DMS53 treated with DMSO at 0.1 percent for 48 hours (cell line): ENCODE data around the gene MYL9.
"Not testable (repeated sequence)": the region's sequence is repeated elsewhere in the genome, so short reads cannot be mapped to it uniquely, and the experiment has no call there.

Experiments used
- DNase-seq: peaks from one replicate; lab custom pipeline; 2025; ENCODE audit not compliant: unreplicated experiment; lab: John Stamatoyannopoulos, UW

The MYL9 gene

DNA sequence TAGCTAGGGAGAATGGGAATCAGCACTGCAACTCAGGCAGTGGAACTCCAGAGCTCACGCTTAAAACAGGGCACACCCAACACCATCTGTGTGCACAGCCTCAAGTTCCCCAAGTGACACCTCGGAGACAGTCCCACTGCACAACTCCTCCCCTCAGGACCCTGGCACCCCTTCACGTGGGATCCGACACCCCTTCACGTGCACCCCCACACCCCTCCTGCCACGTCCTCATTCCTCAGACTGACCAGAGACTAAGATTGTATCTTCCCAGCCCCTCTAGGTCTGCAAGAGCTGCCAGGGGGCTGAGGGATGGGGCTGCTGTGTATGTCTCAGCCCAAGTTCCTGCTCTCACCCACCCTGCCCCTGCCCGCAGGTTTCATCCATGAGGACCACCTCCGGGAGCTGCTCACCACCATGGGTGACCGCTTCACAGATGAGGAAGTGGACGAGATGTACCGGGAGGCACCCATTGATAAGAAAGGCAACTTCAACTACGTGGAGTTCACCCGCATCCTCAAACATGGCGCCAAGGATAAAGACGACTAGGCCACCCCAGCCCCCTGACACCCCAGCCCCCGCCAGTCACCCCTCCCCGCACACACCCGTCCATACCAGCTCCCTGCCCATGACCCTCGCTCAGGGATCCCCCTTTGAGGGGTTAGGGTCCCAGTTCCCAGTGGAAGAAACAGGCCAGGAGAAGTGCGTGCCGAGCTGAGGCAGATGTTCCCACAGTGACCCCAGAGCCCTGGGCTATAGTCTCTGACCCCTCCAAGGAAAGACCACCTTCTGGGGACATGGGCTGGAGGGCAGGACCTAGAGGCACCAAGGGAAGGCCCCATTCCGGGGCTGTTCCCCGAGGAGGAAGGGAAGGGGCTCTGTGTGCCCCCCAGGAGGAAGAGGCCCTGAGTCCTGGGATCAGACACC is 7.6 kb downstream of the MYL9 start:
- no peak for DNase-seq

DNA sequence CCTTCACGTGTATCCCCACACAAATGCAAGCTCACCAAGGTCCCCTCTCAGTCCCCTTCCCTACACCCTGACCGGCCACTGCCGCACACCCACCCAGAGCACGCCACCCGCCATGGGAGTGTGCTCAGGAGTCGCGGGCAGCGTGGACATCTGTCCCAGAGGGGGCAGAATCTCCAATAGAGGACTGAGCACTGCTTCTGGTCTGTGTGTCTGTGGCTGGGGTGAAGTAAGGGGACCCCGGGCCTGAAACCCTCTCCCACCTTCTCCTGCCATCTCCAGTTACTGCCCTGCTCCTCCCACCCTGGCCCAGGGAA is 8.3 kb downstream of the MYL9 start:
- DNase-seq: no peak

DNA sequence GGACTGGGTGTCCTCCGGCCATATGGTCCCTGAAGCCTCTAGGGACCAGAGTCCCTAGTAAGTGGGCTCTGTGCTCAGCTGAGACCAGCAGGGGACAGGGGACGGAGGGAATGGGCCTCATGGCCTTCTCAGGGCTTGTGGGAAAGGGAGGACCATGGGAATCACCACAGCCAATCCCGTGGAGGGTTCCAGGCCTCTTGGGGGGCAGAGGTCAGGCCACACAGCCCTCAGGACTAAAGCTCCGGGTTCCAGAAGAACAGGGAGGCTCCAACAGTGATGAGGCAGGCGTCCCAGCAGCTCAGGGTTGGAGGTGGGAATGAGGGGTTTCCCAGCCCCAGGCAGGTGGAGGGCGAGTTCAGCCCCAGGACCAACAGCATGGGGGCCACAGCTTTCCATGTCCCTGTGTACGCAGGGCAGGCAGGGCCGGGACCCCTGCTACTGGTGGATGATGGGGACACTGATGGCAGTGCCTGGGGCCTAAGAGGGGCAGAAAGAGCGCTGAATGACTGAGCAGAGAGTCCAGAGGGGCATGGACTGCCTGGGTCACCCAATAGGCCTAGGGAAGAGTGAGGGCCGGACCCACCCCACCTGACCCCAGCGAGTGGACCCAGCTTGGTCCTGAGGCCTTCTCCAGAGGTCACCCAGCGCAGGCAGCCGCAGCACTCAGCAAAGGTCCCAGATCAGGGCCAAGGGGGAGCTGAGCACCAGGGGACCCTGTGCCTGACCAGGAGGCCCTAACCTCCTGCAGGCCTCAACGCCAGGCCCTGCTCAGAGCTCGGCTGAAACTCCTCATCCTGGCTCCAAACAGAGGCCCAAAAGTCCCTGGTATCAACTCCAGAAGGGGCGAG is 8.8 kb downstream of the MYL9 start:
- no peak for DNase-seq

DNA sequence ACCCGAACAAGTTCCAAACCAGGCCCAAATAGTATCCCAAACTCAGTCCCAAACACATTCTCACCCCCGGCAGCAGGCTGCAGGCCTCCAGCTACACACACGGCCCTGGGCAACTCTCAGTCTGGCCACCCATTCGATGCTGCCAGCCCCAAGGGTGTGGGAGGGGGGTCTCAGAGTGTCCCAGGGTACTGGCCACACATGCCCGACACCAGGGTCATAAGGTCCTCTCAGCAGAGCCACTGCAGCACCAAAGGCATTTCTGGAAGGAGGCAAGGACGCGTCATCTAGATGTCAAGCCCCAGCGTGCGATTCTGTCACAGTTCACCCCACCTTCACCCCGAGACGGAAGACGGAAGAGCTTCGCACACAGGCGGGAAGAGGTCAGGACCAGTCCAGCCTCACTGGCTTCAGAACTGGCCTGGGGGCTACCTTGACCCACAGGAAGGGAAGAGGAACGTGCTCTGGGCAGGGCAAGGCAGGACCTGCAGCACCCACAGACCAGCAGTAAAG is 9.5 kb downstream of the MYL9 start:
- no peak for DNase-seq

DNA sequence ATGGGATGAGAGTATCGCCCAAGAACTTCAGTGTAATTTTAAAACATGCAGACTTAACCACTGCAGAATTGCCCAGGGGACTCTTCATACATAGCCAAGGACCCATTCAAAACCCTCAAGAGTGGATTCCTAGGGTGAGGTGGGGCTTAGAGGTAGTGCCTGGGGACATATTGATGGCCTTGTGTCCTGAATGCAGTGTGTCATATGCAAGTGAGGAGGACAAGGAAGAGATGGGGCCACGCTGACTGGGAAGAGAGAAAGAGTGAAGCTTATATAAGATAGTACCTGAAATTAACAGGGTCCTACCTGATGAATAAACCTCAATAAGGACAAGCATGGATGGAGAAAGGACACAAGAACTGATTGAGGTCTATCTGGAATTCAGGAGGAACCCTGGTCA is 13.9 kb downstream of the MYL9 start:
- DNase-seq: no peak

DNA sequence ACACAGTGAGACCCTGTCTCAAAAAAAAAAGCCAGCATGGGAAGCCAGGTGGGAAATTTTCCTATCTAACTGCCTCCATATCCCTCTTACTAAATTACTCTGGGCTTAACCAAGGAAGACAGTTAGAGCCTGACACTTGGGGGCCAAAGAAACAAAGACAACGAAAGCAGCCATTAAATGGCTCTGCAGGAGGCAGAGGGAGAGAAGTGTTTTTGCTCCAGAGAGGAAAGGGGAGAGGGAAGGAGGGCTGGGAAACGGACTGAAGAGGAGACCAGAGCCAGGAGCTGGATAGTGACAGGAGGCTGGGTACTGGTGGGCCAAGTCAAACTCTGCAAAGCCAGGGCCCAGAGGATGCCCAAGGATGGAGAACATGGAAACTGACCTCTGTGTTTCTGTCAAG is 21.4 kb downstream of the MYL9 start:
- DNase-seq: no peak

DNA sequence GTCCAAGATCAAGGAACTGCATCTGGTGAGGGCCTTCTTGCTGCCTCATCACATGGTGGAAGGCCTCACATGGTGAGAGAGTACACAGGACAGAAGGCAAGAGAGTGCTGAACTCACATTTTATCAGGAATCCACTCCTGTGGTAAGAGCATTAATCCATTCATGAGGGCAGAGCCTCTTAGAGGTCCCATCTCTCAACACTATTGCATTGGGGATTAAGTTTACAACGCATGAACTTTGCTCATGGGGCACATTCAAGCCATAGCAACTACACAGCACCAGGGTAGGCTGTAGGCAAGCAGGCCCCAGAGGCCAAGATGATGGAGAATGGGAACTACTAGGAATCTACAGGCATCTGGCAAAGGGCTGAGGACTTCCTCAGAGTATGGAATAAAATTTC is 22.1 kb downstream of the MYL9 start:
- no peak for DNase-seq

DNA sequence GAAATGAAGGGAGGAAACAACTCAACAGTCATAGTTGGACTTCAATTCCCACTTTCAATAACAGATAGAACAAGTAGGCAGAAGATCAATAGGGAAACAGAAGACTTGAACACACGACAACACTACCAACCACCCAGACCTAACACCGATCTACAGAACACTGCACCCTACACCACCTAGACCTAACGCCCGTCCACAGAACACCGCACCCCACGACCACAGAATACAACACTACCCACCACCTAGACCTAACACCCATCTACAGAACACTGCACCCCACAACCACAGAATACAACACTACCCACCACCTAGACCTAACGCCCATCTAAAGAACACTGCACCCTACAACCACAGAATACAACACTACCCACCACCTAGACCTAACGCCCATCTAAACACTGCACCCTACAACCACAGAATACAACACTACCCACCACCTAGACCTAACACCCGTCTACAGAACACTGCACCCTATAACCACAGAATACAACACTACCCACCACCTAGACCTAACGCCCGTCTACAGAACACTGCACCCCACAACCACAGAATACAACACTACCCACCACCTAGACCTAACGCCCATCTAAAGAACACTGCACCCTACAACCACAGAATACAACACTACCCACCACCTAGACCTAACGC is 22.9 kb downstream of the MYL9 start:
- not testable (repeated sequence) for DNase-seq

DNA sequence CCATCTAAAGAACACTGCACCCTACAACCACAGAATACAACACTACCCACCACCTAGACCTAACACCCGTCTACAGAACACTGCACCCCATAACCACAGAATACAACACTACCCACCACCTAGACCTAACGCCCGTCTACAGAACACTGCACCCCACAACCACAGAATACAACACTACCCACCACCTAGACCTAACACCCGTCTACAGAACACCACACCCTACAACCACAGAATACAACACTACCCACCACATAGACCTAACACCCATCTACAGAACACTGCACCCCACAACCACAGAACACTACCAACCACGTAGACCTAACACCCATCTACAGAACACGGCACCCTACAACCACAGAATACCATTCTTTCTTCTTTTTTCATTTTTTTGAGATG is 23.4 kb downstream of the MYL9 start:
- not testable (repeated sequence) for DNase-seq

DNA sequence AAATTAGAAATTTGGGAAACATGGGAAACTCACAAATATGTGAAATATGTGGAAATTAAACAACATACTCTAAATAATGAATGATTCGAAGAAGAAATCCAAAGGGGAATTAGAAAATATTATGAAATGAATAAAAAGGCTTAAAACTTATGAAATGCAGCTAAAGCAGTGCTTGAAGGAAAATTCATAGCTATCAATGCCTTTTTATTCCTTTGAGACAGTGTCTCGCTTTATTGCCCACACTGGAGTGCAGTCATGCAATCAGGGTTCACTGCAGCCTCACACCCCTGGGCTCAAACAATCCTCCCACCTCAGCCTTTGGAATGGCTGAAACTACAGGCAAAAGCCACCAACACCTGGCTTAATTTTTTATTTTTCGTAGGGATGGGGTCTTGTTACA is 24.2 kb downstream of the MYL9 start:
- no peak for DNase-seq

DNA sequence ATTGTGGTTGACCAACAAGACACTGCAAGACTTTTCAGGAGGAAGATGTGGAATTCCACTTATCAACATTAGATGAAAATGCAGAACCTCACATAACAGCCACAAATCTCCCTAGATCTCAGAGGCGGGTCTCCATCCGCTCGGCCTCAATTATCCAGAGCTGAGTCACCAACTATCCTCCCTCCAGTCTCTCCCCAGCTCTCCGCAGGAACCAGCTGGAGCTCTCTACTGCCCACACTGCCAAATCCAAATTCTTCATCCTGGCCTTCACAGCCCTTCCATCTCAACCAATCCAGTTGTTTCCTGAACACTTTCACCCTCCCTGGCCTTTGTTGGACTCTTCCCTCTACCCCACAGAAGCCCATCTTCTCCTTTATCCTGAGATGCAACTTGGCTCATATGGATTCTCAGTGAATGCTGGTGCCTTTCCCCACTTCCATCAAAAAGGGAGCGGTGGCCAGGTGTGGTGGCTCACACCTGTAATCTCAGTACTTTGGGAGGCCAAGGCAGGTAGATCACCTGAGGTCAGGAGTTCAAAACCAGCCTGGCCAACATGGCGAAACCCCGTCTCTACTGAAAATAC is 28.6 kb downstream of the MYL9 start:
- DNase-seq: no peak

DNA sequence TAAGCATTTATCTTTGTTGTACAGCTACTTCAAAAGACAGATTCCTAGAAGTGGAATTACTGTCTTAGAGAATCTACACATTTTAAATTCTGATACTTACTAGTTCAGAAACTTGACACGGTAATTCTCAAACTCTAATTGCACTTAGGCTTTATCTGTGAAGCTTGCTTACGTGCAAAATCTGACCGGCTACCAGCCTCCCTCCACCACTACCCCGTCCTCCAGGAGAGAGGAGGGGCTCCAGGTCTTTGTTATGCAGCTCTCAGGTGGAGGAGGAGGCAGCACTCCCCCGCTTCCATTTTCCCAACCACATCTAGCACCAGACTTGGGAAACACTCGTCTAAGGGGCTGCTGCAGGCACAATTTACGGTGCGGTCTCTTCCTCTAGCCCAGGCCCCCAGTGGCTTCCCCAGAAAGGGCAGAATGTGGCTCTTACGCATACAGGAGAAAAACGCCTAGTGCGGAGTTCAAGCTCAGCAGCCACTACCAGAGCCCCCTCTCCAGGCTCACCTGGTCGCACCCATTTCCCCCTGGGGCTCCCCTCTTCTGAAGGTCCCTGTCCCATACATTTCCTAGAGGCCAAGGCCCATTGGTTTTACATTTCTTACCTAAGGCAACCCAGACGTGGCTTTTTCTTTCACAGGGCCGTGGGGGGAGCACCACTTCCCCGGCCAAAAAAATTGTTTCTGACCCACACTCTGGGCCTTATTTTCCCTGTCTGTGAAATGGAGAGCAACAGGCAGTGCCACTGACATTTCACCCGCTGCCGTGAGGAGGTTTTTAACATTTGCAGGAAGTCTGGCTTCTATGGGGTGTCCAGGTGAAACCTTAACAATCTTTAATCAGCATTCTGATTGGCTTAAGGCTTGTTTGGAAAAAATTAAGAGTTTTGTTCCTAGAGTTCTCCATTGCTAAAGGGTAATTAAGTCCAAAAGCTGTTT is 30.5 kb downstream of the MYL9 start:
- no peak for DNase-seq

DNA sequence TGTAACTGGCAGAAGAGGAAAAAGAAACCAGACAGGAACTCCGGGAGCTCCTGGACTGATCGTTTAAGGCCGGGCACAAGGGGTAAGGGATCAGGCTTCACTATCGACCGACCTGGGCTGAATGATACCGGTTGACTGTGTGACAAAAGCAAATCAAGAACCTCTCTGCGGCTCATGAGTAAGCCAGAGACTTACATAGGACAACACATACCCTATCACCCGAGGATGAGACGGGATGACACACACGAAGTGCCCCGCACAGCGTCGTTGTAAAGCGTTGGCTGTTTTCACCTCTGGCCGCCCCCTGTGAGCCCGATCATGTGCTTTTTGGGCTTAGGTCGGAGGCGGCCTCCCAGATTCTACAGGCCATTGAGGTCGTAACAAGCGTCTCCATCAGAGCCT is 31.4 kb downstream of the MYL9 start:
- peak; percentile 56 for DNase-seq

DNA sequence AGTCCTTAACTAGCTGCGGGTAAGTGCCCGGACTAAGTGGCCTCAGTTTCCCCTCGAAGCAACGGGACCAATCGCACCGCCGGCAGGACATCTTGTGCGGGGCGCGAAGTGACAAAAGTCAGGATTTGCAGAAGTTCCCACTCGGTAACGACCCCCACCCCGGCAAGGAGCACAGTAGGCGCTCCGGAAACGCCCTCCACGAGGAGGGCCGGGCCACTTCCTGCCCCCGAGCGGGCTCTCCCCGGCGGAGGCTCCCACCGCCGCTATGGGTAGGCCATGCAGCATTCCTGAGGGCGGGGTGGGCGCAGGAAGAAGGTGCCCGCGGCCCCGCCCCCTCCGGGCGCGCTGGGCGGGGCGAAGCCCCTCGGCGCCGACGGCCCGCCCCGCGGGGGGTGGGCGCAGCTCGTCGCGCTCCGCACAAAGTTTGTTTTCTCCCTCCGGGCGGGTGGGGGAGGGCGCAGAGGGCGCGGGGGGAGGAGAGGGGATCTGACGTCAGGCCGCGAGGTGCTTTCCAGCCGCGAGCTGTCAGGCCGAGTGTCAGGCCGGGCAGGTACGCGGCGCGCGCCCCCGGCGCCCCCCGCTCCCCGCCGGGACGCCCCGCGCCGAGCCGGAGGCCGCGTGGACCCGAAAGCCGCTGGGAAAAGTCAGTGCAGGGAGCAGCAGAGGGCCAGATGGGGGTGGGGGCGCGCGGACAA is 31.9 kb downstream of the MYL9 start, which contains the start of gene TGIF2:
Gene TGIF2 (plus strand): TSS at position 495 of the 695 bp plus-strand sequence. CDS start 5,178 bp downstream, outside the sequence.
- DNase-seq: peak; percentile 68

DNA sequence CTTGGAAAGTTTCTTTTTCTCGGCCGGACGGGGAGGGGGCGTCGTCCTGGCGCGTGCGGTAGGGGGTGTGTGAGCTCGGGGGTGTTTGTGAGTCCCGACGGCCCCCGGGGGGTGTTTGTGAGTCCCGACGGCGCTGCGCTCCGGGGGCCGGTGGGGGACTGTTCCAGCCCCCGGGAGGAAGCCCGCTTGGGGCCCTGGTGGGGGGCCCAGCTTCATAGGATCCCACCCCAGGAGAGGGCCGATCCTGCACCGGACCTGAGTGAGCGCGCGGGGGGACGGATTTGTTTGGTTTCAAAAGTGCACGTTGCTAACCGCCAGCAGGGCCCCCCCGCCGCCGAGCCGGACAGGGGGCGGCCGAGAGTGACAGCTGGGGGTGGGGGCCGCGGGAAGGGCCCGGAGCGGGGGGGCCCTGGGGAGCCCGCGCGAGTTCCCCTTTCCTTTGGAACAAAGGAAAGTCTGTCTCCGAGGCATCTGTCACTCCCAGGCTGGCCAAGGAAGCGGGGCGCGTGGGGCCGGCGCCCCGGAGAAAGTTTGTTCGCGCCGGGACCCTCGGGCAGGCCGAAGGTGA is 32.6 kb downstream of the MYL9 start:
- no peak for DNase-seq

DNA sequence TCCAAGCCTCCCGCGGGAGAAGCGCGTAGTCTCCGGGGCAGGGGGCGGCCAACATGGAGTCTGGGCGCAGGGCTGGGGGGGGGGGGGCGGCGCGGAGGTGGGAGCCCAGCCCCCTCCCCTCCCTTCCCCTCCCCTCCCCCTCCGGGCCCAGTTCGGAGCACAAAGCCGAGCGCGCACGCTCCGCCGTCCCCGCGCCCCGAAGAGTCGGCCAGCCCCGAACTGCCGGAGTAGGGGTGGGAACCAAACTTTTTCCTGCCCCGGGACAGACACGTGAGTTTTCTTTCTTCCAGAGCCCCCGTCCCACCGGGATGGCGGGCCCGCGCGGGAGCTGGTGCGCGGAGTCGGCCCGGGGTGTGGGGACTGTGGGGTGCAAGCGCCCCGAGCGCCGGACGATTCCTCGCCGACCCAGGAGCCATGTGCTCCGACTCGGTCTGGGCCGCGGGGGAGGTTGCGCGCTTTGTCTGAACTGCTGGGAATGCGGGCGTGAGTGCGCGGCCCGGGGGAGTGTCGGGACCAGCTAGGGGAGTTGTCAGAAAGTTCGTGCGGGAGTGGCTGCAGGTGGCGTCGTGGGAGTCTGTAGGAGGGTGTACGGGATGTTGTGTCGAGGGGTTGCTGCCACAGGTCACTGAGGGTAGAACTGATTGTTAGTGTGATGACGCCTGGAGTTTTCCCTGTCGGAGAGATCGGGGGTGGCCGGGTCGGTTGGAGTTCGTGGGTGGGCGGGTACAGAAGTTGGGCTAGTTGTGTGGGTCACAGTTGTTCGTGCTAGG is 33.2 kb downstream of the MYL9 start:
- DNase-seq: peak; percentile 45

DNA sequence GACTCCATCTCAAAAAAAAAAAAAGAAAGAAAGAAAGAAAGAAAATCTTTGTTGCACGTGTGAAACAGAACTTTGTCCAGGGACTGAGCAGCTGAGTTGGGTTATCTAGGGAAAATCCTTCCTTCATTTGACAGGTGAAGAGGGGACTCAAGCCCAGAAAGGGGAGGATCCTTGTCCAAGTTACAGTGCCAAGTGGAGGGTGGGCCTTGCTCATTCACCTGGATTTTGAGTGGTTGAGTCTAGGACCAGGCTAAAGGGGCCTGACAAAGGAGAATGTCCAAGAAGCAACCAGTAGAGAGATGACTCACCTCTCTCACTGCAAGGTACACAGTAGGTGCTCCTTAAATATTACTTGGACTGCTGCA is 34.7 kb downstream of the MYL9 start:
- DNase-seq: no peak

DNA sequence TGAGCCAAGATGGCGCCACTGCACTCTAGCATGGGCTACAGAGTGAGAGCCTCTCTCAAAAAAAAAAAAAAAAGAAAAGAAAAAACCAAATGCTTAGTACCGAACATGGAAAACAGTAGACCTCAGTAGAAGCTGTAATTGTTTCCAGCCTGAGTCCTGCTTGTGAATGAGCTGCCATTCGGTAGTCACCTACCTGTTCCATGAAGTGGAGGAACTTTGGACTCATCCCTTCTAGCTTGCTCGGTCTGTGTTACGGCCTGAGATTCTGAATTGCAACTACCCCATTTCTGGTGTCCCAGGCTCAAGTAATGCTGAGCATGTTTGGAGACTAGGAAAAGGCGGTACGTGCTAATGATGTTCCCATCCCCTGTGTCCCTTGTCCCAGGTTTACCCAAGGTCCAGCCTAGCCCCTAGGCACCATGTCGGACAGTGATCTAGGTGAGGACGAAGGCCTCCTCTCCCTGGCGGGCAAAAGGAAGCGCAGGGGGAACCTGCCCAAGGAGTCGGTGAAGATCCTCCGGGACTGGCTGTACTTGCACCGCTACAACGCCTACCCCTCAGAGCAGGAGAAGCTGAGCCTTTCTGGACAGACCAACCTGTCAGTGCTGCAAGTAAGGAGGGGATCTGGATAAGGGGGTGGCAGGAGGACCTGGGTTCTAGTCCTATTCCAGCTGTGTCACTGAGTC is 37.2 kb downstream of the MYL9 start:
- no peak for DNase-seq
